GM12878 (cell line): ENCODE measurements around the gene ZNF181. TPM values are rescaled to one million over a fixed set of nuclear protein-coding genes. Genes with fewer than 3 reads are reported as not detected.

Source experiments
- ATAC-seq: fragments of 200-7000 bp; cut with Tn5 transposase; 3 replicates; pipeline ENCODE4 v1.9.1; 2020; ENCODE audit warnings: mild to moderate bottlenecking, moderate library complexity
- BruUV-seq: library from RNA; stranded (reverse); fragments of 400-500 nt; replicated peaks from 2 replicates; lab custom pipeline; 2021; lab: Mats Ljungman, UMichigan
- CTCF ChIA-PET: fragments of 300-600 bp; sonication (Branson Sonifier 250); formaldehyde crosslinking; extraction: SDS; loops from one replicate; lab custom pipeline; 2021; ENCODE audit warnings: inconsistent platforms; lab: Yijun Ruan, JAX
- POLR2A ChIA-PET: fragments of 350-600 bp; formaldehyde crosslinking; extraction: SDS; loops from one replicate; lab custom pipeline; 2021; ENCODE audit warnings: inconsistent platforms; lab: Charles Lee
- RAD21 ChIA-PET: fragments of 300-600 bp; sonication (Branson Sonifier 250); formaldehyde crosslinking; loops from one replicate; lab custom pipeline; 2023; ENCODE audit warnings: antibody characterized with exemption; ENCODE audit not compliant: unreplicated experiment; lab: Charles Lee
- SMC1A ChIA-PET: fragments of 300-600 bp; sonication (Branson Sonifier 250); formaldehyde crosslinking; loops from one replicate; lab custom pipeline; 2023; ENCODE audit not compliant: unreplicated experiment, uncharacterized antibody; lab: Charles Lee
- DNase-seq: peaks from one replicate; pipeline ENCODE4 v3.0.0-alpha.2; 2011; ENCODE audit warnings: low read depth, low spot score
- FAIRE-seq: peaks from 3 replicates; lab custom pipeline; 2011; peaks lifted over from hg19 to GRCh38; lab: Jason Lieb, UNC
- H2AFZ ChIP-seq: 2 replicates; pipeline ENCODE4 v1.6.0; 2011; ENCODE audit warnings: low read depth, low read length, control low read depth; ENCODE audit not compliant: control insufficient read depth
- H3K27ac ChIP-seq: 2 replicates; pipeline ENCODE4 v1.5.1; 2011; ENCODE audit warnings: control low read depth; ENCODE audit not compliant: control insufficient read depth, insufficient read depth
- H3K27me3 ChIP-seq, 2 experiments: replicated peaks in 1 of 2; 2 replicates each; pipeline versions ENCODE4 v1.6.0 to v1.6.1; 2011; ENCODE audit warnings: low read length in 1 of 2; ENCODE audit not compliant: control insufficient read depth in 2 of 2, insufficient read depth in 2 of 2
- H3K36me3 ChIP-seq, 2 experiments: 2 replicates each; pipeline ENCODE4 v1.5.1; 2011; ENCODE audit warnings: low read length in 1 of 2; ENCODE audit not compliant: control insufficient read depth in 2 of 2, insufficient read depth in 2 of 2
- H3K4me1 ChIP-seq: 2 replicates; pipeline ENCODE4 v1.6.1; 2011; ENCODE audit warnings: mild to moderate bottlenecking, low read length, moderate library complexity, mixed read lengths; ENCODE audit not compliant: control insufficient read depth, insufficient read depth
- H3K4me2 ChIP-seq: 2 replicates; pipeline ENCODE4 v1.6.0; 2011; ENCODE audit warnings: control low read depth; ENCODE audit not compliant: control insufficient read depth, insufficient read depth
- H3K4me3 ChIP-seq: fragments of 200-600 bp; sonication (generic); 2 replicates; pipeline ENCODE4 v1.5.1; 2016
- H3K79me2 ChIP-seq: 2 replicates; pipeline ENCODE4 v1.6.0; 2011; ENCODE audit warnings: low read length; ENCODE audit not compliant: control insufficient read depth, insufficient read depth
- H3K9ac ChIP-seq: 2 replicates; pipeline ENCODE4 v1.8.0; 2011; ENCODE audit warnings: low read length, control low read depth, mixed read lengths; ENCODE audit not compliant: control insufficient read depth, insufficient read depth
- H3K9me3 ChIP-seq: replicated peaks from 3 replicates; pipeline ENCODE4 v1.5.1; 2011; ENCODE audit warnings: mild to moderate bottlenecking, low read length; ENCODE audit not compliant: control insufficient read depth, insufficient read depth
- H4K20me1 ChIP-seq: 2 replicates; pipeline ENCODE4 v1.6.0; 2011; ENCODE audit not compliant: control insufficient read depth, insufficient read depth
- CHD2 ChIP-seq: IDR thresholded peaks from 2 replicates; pipeline ENCODE4 v1.6.1; 2011; ENCODE audit warnings: low read depth, low read length, improper control_type of control experiment, borderline replicate concordance
- NR2F1 ChIP-seq: fragments of 450-650 bp; conservative IDR thresholded peaks from 2 replicates; pipeline ENCODE4 v1.6.1; 2017; ENCODE audit warnings: mild to moderate bottlenecking
- POLR2A ChIP-seq: IDR thresholded peaks from 2 replicates; pipeline ENCODE4 v1.6.1; 2011; ENCODE audit warnings: low read depth, mild to moderate bottlenecking, low read length
- RB1 ChIP-seq: fragments of 450-650 bp; formaldehyde crosslinking; IDR thresholded peaks from 2 replicates; pipeline ENCODE4 v1.6.1; 2017; ENCODE audit warnings: mild to moderate bottlenecking, borderline replicate concordance
- SREBF2 ChIP-seq: IDR thresholded peaks from 2 replicates; pipeline ENCODE4 v1.6.1; 2012; ENCODE audit warnings: mild to moderate bottlenecking, low read length
- SRF ChIP-seq, 2 experiments: IDR thresholded peaks; 2 replicates each; pipeline ENCODE4 v1.6.1; 2011; ENCODE audit warnings: low read depth in 2 of 2, low read length in 2 of 2, mild to moderate bottlenecking in 1 of 2, moderate library complexity in 1 of 2
- SUPT20H ChIP-seq: IDR thresholded peaks from 2 replicates; pipeline ENCODE4 v1.6.1; 2011; ENCODE audit warnings: low read depth, mild to moderate bottlenecking, low read length, moderate library complexity, borderline replicate concordance; ENCODE audit not compliant: control insufficient read depth
- TCF12 ChIP-seq: IDR thresholded peaks from 2 replicates; pipeline ENCODE4 v1.6.1; 2011; ENCODE audit warnings: low read depth, mild to moderate bottlenecking, low read length
- TCF3 ChIP-seq: IDR thresholded peaks from 2 replicates; pipeline ENCODE4 v1.6.1; 2012; ENCODE audit warnings: low read depth, mild to moderate bottlenecking, low read length, borderline replicate concordance; ENCODE audit not compliant: insufficient read depth
- WGBS: methylation state at CpG from one replicate; pipeline ENCODE4 v1.1.6; 2016; ENCODE audit warnings: low lambda C conversion rate; ENCODE audit not compliant: insufficient replicate concordance, insufficient coverage; ENCODE audit errors: missing lambda C conversion rate; 5-methylcytosine and 5-hydroxymethylcytosine counted together
- in situ Hi-C: fragments of 300-500 bp; cut with MboI; formaldehyde crosslinking; loops from 9 replicates; pipeline ENCODE4 v1.14.3; 2018; ENCODE audit warnings: mixed read lengths
- intact Hi-C: fragments of 100-400 bp; cut with micrococcal nuclease; formaldehyde crosslinking; loops from one replicate; pipeline ENCODE4 v1.14.2; 2022; ENCODE audit not compliant: unreplicated experiment
- polyA plus RNA-seq, 11 experiments: library from polyadenylated mRNA; depleted of rRNA in 4 of 11; unstranded in 6 of 11; stranded (reverse) in 5 of 11; fragments of >200 nt; fragmentation: Nextera tagmentation in 4 of 11; fragmentation: Illumina TruSeq in 1 of 11; extraction: Ambion mirVana in 4 of 11; extraction: Trizol in 1 of 11; gene quantifications; 1 replicate in 1 of 11; 2 replicates in 10 of 11; pipeline versions ENCODE4 v1.2.1 to v1.2.3, GENCODE V29; 2011 to 2016; ENCODE audit warnings: inconsistent platforms in 2 of 11, missing spikeins in 2 of 11, low read depth in 1 of 11
- total RNA-seq, 4 experiments: library from RNA; depleted of rRNA in 3 of 4; stranded (reverse); fragments of >200 nt in 3 of 4; fragmentation: Illumina TruSeq in 1 of 4; extraction: Trizol in 1 of 4; gene quantifications; 2 replicates each; pipeline versions ENCODE4 v1.2.1 to v1.2.3, GENCODE V29; 2013 to 2021
- TF ChIP-seq, protein P1 (sequence below): fragments of 450-650 bp; IDR thresholded peaks from 2 replicates; pipeline ENCODE4 v1.6.1; 2017; ENCODE audit warnings: mild to moderate bottlenecking, moderate library complexity
- TF ChIP-seq, protein P2 (sequence below): fragments of 450-650 bp; IDR thresholded peaks from 2 replicates; pipeline ENCODE4 v1.6.1; 2017; ENCODE audit warnings: mild to moderate bottlenecking

ZNF181 gene
- total and polyA plus RNA-seq, 10 of the 15 experiments (the other 5 are each of a cell fraction or from before 2014, with no cell fraction given) = 2.1 to 10.3 (median 8.1) TPM

DNA sequence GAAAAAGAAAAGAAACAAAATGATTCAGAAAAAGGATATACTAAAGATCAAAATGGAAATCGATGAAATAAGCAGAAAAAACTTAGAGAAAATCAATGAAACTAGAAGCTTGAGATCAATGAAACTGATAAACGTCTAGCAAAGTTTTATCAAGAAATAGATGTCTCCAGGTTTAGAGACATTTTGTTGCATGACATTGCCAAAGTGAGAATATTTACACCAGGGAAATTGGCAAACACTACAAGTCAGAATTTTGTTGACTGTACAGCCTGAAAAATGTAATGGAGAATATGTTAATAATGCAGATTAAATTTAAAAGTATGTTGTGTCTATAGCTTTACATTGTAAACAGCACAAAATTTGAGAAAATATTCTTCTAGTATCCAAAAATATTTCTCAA is 44.3 kb downstream of the ZNF181 start:
- Histone ChIP-seq H3K9me3 (no peaks in the 10 kb centered on the region; the same call in 2 of the 3 replicates), H4K20me1 (no peaks in the 10 kb centered on the region), H3K4me3 (no peak overlapping the region), H3K27ac (no peak overlapping the region), H3K36me3 (no peaks in the 10 kb centered on the region), H3K79me2 (no peaks in the 10 kb centered on the region), H2AFZ (no peak overlapping the region), H3K9ac (no peak overlapping the region), H3K4me1 (no peaks in the 10 kb centered on the region), H3K27me3 (no peaks in the 10 kb centered on the region), H3K4me2 (no peak overlapping the region)
- no peak for ATAC-seq
- SMC1A ChIA-PET = no interaction called here
- POLR2A ChIA-PET = no interaction called here
- FAIRE-seq = no peak
- RAD21 ChIA-PET = interaction anchor here (0.6 kb wide), 1 partner anchor 100 kb away, joined by 3 read pairs; no protein-coding TSS in a partner anchor
- CTCF ChIA-PET = no interaction called here
- in situ Hi-C loops (no loop called here), intact Hi-C loops (no loop called here)
- DNase-seq = no peak
- TF ChIP-seq RB1 (no peak), NR2F1 (no peak), CHD2 (no peak), POLR2A (no peak), TCF12 (no peak), TCF3 (no peak), SUPT20H (no peak), SREBF2 (no peak), SRF (IDR thresholded peaks at IDR 0.05; ENCODE audit: low read depth in 2 of 2, low read length in 2 of 2) (no peak)
- TF ChIP-seq, protein P1, sequence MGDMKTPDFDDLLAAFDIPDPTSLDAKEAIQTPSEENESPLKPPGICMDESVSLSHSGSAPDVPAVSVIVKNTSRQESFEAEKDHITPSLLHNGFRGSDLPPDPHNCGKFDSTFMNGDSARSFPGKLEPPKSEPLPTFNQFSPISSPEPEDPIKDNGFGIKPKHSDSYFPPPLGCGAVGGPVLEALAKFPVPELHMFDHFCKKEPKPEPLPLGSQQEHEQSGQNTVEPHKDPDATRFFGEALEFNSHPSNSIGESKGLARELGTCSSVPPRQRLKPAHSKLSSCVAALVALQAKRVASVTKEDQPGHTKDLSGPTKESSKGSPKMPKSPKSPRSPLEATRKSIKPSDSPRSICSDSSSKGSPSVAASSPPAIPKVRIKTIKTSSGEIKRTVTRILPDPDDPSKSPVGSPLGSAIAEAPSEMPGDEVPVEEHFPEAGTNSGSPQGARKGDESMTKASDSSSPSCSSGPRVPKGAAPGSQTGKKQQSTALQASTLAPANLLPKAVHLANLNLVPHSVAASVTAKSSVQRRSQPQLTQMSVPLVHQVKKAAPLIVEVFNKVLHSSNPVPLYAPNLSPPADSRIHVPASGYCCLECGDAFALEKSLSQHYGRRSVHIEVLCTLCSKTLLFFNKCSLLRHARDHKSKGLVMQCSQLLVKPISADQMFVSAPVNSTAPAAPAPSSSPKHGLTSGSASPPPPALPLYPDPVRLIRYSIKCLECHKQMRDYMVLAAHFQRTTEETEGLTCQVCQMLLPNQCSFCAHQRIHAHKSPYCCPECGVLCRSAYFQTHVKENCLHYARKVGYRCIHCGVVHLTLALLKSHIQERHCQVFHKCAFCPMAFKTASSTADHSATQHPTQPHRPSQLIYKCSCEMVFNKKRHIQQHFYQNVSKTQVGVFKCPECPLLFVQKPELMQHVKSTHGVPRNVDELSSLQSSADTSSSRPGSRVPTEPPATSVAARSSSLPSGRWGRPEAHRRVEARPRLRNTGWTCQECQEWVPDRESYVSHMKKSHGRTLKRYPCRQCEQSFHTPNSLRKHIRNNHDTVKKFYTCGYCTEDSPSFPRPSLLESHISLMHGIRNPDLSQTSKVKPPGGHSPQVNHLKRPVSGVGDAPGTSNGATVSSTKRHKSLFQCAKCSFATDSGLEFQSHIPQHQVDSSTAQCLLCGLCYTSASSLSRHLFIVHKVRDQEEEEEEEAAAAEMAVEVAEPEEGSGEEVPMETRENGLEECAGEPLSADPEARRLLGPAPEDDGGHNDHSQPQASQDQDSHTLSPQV = no peak
- TF ChIP-seq, protein P2, sequence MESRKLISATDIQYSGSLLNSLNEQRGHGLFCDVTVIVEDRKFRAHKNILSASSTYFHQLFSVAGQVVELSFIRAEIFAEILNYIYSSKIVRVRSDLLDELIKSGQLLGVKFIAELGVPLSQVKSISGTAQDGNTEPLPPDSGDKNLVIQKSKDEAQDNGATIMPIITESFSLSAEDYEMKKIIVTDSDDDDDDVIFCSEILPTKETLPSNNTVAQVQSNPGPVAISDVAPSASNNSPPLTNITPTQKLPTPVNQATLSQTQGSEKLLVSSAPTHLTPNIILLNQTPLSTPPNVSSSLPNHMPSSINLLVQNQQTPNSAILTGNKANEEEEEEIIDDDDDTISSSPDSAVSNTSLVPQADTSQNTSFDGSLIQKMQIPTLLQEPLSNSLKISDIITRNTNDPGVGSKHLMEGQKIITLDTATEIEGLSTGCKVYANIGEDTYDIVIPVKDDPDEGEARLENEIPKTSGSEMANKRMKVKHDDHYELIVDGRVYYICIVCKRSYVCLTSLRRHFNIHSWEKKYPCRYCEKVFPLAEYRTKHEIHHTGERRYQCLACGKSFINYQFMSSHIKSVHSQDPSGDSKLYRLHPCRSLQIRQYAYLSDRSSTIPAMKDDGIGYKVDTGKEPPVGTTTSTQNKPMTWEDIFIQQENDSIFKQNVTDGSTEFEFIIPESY = no peak
- 0% methylated on average over 2 of the region's 2 CpGs for WGBS
- BruUV-seq = no TSS peak
